Measurements from ENCODE around the gene ABCC6.

Gene ABCC6

DNA sequence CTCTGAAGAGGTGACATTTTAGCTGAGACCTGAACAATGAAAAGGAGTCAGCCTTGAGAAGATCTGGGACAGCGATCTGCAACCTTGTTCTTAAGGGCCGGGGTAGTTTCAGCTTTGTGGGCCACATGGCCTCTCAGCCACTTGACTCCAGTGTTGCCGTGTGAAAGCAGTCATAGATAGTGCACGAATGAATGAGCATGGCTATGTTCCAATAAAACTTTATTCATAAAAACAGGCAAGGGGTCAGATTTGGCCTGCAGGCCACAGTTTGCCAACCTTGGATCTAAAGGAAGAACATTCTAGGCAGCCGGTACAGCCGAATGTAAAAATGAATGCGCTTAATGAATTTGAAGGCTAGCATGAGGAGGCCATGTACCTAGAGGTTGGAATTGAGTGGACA, 83.5 kb downstream of the ABCC6 start:
- no peak for DNase-seq

DNA sequence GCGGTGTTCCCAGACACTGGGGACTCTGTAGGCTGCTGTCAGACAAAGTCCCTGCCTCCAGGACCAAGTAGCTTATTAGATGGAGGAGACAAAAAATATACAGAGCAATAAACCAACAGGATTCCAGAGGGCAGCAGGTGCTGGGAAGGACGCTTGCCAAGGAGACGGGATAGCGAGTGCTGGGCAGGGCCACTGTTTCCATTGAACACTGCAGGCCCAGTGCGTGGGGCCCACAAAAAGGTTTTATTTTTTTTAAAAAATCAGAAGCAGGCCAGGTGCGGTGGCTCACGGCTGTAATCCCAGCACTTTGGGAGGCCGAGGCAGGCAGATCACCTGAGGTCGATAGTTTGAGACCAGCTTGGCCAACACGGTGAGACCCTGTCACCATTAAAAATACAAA, 84.2 kb downstream of the ABCC6 start:
- DNase-seq = no peak

DNA sequence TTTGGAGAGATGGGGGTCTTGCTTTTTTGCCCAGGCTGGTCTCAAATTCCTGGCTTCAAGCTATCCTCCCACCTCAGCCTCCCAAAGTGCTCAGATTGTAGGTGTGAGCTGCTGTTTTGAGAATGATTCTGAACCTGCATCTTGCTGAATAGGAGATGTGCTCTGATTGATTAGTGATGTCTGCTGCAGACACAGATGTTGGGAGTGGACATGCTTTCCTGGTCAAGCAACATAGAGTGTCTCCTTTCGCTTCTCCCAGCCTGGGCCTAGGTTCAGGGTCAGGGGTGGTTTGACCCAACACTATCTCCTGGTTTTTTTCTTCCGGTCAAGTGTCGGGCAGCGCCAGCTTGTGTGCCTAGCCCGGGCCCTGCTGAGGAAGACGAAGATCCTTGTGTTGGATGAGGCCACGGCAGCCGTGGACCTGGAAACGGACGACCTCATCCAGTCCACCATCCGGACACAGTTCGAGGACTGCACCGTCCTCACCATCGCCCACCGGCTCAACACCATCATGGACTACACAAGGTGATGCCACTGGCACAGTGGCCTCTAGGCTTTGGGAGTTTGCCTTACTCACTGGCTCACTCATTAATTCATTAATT, 85.2 kb downstream of the ABCC6 start:
- no peak for DNase-seq

GRCh38 chr16:16137110-16137509, 86.2 kb downstream of the ABCC6 start:
- no peak for DNase-seq

- no peak for DNase-seq
Observed at GRCh38 chr16:16136588-16136987, 86.7 kb downstream of the ABCC6 start.

DNA sequence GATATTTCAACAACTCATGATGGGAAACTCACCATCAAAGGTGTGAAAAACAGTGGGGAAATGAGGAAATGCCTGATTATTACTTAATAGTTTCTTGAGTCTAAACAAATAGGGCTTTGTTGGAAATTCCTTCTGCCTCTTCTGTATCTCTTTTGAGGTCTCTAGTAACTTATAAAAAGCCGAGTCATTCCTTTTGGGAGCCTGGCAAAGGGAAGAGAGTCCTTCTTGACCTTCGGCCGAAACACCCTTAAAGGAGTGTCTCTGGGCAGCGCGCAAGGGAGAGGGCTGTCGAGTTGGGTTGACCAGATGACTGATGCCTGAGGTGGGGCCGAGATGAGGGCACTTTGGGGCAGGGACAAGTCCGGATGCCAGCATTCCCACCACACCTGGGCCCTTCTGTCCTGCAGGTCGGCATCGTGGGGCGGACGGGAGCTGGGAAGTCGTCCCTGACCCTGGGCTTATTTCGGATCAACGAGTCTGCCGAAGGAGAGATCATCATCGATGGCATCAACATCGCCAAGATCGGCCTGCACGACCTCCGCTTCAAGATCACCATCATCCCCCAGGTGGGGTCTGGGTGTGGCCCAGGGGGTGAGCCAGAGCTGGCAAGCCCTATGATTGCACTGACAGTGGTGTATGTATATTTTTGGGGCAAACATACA, 89.2 kb downstream of the ABCC6 start:
- DNase-seq = no peak

- no peak for DNase-seq
Observed at GRCh38 chr16:16131659-16132058, 91.6 kb downstream of the ABCC6 start.

GRCh38 chr16:16131204-16131603, 92.1 kb downstream of the ABCC6 start:
- DNase-seq = no peak

DNA sequence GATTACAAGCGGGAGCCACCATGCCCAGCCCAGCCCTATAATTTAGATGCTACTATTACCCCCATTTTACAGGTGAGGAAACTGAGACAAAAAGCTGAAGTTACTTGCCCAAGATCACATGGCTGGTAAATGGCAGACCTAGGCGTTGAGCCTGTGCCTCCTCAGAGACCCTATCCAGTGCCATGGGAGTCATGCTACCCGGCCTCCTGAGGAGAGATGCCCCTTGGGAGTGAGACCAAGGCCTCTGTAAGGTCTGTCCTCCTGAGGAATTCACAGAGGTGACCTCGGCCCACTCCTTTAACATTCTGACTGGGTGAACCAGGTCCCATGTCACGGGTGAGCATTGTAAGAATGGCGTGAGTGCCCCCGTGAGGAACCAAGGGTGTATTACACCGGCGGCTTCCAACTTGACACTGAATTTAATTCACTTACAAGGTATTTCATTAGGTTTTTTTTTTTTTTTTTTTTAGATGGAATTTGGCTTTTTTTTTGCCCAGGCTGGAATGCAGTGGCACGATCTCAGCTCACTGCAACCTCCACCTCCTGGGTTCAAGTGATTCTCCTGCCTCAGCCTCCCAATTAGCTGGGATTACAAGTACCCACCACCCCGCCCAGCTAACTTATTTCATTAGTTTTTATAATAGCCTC, 95.7 kb downstream of the ABCC6 start:
- peak; percentile 73 for DNase-seq

DNA sequence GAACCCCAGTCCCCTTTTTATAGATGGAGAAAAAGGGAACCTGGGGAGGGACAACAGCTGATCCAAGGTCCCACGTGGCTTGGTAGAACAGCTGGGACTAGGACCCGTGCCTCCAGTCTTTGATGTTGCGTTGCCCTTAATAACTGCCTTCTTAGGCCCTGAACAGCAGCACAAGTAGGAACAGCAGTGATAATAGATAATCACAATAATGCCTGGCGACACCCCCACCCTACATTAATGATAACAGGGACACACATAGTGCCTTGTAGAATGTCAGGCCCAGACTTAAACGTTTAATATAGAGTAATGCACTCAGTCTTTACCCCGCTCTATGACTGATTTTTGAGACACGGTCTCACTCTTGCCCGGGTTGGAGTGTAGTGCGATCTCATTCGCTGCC, 96.4 kb downstream of the ABCC6 start:
- DNase-seq = no peak

DNA sequence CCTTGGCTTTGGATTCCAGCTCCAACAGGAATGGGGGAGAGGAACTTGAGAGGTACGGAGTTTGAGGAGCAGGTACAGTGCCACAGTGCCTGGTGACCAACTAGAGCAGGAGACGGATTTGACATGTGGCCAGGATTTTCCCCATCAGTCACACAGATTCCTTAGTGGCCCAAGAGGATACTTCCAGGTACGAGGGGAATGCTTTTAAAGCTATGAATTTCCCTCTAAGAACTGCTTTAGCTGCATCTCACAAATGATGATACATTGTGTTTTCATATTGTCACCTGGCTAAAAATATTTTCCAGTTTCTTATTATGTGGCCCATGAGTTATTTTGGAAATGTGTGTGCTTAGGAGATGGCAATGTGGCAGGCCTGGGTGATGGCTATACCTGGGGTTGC, 98.3 kb downstream of the ABCC6 start:
- DNase-seq = no peak

GRCh38 chr16:16124438-16124837, 98.9 kb downstream of the ABCC6 start:
- no peak for DNase-seq

DNA sequence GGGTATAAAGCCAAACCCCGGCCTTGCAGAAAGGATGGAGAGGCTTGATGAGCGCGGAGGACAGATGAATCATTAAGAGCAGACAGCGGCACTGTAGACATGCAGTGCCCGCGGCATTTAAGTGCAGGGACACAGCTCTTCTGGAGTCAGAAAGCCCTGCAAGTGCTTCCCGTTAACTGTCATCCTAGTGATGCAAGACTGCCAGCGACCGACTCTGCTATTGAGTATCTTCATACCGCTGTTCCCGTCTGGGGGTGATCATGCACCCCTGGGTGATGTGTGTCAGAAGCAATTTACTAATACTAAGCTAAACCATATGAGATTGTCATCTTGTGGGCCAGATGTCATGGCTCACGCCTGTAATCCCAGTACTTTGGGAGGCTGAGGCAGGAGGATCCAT, 101.0 kb downstream of the ABCC6 start:
- DNase-seq = no peak

GRCh38 chr16:16121185-16121727, 102.0 kb downstream of the ABCC6 start:
- no peak for DNase-seq

GRCh38 chr16:16120382-16121184, 102.7 kb downstream of the ABCC6 start:
- no peak for DNase-seq

GRCh38 chr16:16120044-16120381, 103.3 kb downstream of the ABCC6 start:
- DNase-seq = no peak

GRCh38 chr16:16118337-16118736, 105.0 kb downstream of the ABCC6 start:
- DNase-seq = no peak

GRCh38 chr16:16116841-16117240, 106.5 kb downstream of the ABCC6 start:
- DNase-seq = no peak

GRCh38 chr16:16113076-16113475, 110.2 kb downstream of the ABCC6 start:
- DNase-seq = no peak

GRCh38 chr16:16112450-16113053, 110.7 kb downstream of the ABCC6 start:
- DNase-seq = no peak

- DNase-seq = no peak
Observed at GRCh38 chr16:16111639-16112038, 111.7 kb downstream of the ABCC6 start.

GRCh38 chr16:16110111-16110490, 113.2 kb downstream of the ABCC6 start:
- no peak for DNase-seq

GRCh38 chr16:16109453-16110110, 113.7 kb downstream of the ABCC6 start:
- DNase-seq = no peak
